Measurements from ENCODE around the gene CMTM1. TPM values are rescaled to one million over a fixed set of nuclear protein-coding genes. Genes with fewer than 3 reads are reported as not detected.
A peak's percentile ranks its signal among the peaks of the same experiment; 100 is the strongest.

CMTM1 gene
- total RNA-seq, 3 donors from 2014 or later, result 3.1 to 6.1 (median 4.8) TPM

DNA sequence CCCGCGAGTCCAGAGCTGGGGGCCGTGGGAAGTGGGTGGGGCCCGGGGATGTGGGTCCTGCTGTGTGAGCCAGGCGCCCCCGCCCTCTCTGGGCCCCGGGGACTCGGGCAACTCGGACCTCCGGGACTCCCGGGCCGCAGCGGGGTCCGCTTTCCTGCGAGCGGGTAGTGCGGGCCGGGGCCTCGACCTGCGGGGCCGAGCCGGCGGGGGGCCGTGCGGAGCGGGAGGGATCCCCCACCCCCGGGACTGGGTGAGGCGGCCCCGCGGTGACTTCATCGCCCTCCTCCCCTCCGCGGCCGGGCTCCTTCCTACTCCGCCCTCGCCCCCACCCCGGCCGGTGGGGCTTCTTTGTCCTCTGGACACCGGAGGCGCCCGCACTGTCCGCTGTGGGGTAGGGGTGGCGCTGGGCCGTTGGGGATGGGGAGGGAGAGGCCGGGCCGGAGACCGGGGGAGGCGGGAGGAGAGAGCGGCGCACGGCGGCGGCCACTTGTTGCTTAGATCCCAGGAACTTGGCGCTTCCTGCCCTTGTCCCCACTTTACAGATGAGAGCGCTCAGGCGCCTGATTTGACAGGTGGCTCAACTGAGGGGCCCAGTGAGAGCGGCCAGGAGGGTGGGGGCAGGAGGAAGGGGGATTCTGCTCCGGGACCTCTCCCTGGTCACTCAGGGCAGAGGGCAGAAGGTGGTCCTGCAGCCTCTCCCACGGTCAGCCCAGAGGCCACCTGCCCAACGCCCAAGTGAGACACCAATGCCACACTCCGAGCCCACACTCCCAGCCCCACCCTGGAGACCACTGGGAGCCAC is 39.1 kb downstream of the CMTM1 start:
- DNase-seq, result peak; percentile 46 to 67 (median 65)

DNA sequence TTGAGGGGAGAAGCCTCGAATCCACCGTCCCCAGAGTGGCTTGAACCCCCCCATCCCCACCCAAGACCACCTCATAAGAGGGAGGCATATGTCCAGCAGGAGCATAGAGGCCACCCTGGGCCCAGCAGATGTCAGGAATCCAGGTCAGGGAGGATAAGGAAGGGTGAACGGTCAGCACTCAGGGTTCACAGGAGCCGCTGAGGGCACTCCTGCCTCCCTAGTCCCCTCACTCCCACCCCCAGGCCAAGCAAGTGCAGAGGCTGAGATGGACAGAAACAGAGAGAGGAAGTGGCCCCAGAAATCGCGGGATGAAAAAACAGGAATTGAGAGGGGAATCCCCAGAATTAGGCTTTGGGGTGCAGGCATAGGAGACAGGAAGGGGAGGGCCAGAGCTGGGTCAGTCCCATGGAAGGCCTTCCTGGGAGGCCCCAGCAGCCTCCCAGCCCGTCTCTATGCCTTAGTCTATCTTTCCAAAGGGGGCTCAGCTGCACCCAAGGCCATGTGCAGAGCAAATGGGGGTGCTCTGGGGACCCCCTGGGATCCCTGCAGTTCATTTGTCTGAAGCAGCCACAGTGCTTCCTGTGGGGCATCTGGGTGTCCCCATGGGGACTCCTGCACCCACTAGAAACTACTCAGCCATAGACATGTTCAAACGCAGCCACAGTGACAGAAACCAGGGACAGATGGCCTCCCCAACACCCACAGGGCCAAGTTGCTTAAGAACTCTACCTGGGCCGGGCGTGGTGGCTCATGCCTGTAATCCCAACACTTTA is 39.9 kb downstream of the CMTM1 start:
- Histone ChIP-seq H3K36me3 (ENCODE audit: low read depth) (no peaks in the 10 kb centered on the region), H3K4me3 (no peak overlapping the region), H3K9me3 (no peaks in the 10 kb centered on the region), H3K4me1 (ENCODE audit: low read depth) (peaks cover 17% of the 10 kb centered on the region)
- DNase-seq, result no peak
- TF ChIP-seq, protein P1, sequence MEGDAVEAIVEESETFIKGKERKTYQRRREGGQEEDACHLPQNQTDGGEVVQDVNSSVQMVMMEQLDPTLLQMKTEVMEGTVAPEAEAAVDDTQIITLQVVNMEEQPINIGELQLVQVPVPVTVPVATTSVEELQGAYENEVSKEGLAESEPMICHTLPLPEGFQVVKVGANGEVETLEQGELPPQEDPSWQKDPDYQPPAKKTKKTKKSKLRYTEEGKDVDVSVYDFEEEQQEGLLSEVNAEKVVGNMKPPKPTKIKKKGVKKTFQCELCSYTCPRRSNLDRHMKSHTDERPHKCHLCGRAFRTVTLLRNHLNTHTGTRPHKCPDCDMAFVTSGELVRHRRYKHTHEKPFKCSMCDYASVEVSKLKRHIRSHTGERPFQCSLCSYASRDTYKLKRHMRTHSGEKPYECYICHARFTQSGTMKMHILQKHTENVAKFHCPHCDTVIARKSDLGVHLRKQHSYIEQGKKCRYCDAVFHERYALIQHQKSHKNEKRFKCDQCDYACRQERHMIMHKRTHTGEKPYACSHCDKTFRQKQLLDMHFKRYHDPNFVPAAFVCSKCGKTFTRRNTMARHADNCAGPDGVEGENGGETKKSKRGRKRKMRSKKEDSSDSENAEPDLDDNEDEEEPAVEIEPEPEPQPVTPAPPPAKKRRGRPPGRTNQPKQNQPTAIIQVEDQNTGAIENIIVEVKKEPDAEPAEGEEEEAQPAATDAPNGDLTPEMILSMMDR (IDR thresholded peaks at IDR 0.05), result no peak
- intact Hi-C loops (cut with DNase I, micrococcal nuclease), result loop anchor here in 1 of 2 donors (10.0 kb wide), 1 partner anchor 201 kb away; no protein-coding TSS in a partner anchor
- ATAC-seq, result no peak

More for the DNA sequence above, 39.1 kb downstream of the CMTM1 start:
- TF ChIP-seq, protein P1 (IDR thresholded peaks at IDR 0.05), result no peak
- H3K36me3 ChIP-seq (ENCODE audit: low read depth), result no peaks in the 10 kb centered on the region
- intact Hi-C loops (cut with DNase I, micrococcal nuclease), result loop anchor here in 1 of 2 donors (10.0 kb wide), 1 partner anchor 201 kb away; no protein-coding TSS in a partner anchor
- H3K9me3 ChIP-seq, result no peaks in the 10 kb centered on the region
- peak overlapping the region; percentile 34 for H3K4me3 ChIP-seq
- H3K4me1 ChIP-seq (ENCODE audit: low read depth), result peaks cover 17% of the 10 kb centered on the region
- peak; percentile 37 for ATAC-seq

DNA sequence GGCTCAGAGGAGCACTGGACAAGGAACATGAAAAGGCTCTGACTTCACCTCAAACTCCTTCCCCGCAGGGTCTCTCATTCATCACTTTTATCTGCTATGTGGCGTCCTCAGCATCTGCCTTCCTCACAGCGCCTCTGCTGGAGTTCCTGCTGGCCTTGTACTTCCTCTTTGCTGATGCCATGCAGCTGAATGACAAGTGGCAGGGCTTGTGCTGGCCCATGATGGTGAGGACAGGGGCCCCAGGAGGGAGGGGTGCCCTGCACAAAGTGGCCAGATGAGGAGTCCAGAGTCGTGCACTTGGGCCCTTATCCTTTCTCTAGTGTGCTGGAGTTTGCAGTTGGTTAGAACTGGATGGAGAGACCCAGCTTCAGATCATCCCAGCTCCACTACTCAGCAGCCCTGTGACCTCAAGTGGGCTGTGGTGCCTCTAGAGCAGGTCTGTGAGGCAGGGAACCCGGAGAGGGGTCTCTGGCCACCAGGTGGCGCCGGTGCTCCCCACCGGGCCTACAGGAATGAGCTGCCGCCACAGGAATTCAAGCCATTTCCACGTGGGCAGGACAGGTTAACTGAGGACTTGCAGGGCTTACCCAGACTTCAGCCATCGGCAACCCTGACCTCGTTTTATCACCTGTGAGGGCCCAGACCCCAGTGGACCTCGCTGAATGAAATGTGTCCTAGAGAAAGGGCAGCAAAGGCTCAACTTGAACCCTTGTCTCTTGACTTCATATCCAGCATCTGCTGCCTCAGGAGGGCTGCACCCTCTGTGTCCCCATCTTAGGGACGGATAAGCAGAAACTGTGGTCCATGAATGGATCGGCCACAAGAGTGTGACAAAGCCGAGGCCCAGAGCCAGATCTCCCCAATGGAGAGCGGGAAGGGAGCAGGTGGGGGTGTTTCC is 42.3 kb downstream of the CMTM1 start:
- H3K36me3 ChIP-seq (ENCODE audit: low read depth), result no peaks in the 10 kb centered on the region
- intact Hi-C loops (cut with DNase I, micrococcal nuclease), result loop anchor here in 1 of 2 donors (10.0 kb wide), 1 partner anchor 204 kb away; no protein-coding TSS in a partner anchor
- H3K4me3 ChIP-seq, result no peak overlapping the region
- ATAC-seq, result peak; percentile 68
- peaks cover 17% of the 10 kb centered on the region for H3K4me1 ChIP-seq (ENCODE audit: low read depth)
- TF ChIP-seq, protein P1 (IDR thresholded peaks at IDR 0.05), result peak; percentile 89
- DNase-seq, result peak; percentile 80 to 94 (median 89)
- no peaks in the 10 kb centered on the region for H3K9me3 ChIP-seq

DNA sequence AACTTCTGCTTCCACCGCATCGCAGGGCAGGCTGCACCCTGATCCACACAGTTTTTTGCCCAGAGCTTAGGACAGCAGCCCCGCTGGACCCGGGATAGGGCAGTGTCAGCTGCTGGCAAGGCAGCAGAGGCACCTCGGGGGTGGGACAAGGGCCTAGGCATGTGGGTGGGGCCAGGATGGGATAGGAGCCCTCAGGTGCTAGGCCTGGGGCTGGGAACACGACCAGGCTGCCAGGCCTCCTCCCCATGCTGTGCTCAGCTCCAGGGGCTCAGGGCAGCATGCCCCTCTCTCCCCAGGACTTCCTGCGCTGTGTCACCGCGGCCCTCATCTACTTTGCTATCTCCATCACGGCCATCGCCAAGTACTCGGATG is 42.9 kb downstream of the CMTM1 start:
- Histone ChIP-seq H3K4me1 (ENCODE audit: low read depth) (peaks cover 17% of the 10 kb centered on the region), H3K9me3 (no peaks in the 10 kb centered on the region), H3K36me3 (ENCODE audit: low read depth) (no peaks in the 10 kb centered on the region), H3K4me3 (no peak overlapping the region)
- no peak for DNase-seq
- TF ChIP-seq, protein P1 (IDR thresholded peaks at IDR 0.05), result no peak
- no peak for ATAC-seq
- intact Hi-C loops (cut with DNase I, micrococcal nuclease), result loop anchor here in 1 of 2 donors (10.0 kb wide), 1 partner anchor 204 kb away; no protein-coding TSS in a partner anchor
